GM19351 (cell line): ENCODE data around the gene AJAP1.

Experiments
- ATAC-seq: cut with Tn5 transposase; IDR thresholded peaks from one replicate; pipeline ENCODE4 v1.9.1; 2021; ENCODE audit warnings: mild to moderate bottlenecking, moderate library complexity; ENCODE audit not compliant: unreplicated experiment

Gene AJAP1

DNA sequence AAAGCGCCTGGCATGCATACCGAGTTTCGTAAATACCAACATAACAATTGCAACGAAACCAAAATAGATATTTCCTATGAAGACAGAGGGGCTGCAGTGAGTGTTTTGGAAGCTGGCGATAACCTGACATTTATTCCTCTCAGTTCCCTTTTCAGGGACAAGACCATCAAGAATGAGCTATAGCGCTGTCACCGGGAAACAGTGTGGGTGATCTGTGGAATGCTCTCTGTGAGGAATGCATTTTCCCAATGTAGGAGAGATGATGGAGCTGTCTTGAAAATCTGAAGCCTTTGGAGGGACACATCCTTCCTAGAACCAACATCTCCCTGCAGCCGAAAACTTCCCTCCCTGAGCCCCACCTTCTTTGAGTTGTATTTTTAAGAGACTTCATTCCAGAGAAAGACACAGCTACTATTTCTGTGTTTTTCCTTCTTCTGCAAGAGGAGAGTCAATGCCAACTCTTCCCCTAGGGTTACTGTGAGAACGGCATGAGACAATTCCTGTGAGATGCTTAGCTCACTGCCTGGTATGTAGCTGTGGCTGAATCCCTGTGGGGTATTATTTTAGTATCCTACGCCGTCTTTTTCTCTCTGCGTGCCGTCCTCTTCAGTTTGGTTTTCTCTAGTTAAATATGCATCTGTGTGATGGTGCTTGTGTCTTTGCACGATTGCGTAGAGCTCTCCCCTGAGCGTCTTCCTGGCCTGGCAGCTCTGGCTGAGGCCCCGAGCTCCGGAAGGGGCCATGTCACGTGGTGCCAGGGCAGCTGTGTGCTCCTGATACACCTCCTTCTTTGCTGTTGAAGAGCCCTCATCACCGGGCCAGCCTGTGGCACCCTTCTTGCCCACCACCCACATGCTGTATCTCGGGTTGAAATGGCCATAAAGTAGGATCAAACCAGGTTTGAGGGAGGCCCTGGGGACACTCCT lies 45.2 kb downstream of the AJAP1 start:
- ATAC-seq, result no peak

DNA sequence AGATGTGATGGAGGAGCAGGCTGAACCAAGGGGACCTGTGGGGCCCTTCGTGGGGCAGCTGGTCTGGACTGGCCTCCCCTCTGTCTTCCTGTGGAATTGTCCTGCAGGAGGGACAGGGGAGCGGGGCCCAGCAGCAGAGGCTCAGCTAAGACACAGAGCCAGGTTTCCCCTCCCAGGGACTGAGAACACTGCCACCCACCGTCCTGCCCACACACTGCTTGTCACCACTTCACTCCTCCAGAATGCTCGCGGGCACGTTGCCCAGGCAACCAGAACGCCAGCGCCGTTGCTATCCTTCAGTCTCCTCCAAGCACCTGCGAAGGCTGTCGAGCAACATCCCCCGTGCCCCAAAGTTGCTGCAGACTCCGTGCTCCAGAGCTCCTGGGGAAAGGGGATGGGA lies 46.4 kb downstream of the AJAP1 start:
- ATAC-seq, result no peak

GRCh38 chr1:4701276-4701675 lies 46.9 kb downstream of the AJAP1 start:
- ATAC-seq, result no peak

GRCh38 chr1:4702464-4702863 lies 48.1 kb downstream of the AJAP1 start:
- ATAC-seq, result no peak

- no peak for ATAC-seq
Observed at GRCh38 chr1:4702932-4703331, 48.5 kb downstream of the AJAP1 start.

GRCh38 chr1:4703646-4704045 lies 49.2 kb downstream of the AJAP1 start:
- ATAC-seq, result no peak

DNA sequence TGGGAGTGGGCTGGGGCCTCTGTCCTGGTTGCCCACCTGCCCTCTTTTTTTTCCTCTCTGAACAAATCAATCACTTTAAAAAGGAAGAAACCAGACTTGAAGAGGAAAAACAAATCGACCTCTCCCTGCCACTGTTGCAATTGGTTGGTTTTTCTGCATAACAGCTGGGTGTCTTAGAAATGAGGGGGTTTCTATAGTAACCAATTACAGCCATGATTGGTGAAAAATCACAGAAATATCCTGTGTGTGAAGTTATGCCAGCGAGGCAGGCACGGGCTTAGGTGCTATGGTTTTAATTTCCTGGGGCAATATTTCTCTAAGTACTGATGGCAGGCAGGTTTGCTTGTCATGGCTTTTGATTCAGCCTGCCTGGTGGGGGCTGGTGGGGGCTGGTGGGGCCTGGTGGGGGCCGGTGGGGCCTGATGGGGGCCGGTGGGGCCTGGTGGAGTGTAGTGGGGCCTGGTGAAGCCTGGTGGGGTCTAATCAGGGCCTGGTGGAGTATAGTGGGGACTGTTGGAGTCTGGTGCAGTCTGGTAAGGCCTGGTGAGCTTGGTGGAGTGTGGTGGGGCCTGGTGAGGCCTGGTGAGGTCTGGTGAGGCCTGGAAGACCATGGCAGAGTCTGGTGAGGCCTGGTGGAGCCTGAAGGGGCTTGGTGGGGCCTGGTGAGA lies 54.6 kb downstream of the AJAP1 start:
- no peak for ATAC-seq

DNA sequence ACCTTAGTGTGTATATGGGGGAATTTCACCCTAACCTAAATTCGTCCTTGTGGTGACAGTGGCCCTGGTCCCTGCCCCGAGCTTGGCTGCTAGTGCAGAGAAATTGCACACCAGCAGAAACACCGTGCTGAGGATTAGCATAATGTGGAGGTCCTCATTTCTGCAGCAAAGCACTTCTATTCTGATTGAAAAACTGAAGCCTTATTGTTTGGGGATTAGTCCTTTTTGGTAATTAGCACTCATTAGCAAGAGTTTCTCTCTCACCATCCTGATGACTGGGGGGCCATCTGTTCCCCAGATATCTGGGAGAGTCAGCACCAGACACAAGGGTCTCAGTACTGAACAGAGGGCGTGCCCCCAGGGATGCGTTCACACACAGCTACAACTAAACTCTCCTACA lies 55.2 kb downstream of the AJAP1 start:
- ATAC-seq, result no peak

DNA sequence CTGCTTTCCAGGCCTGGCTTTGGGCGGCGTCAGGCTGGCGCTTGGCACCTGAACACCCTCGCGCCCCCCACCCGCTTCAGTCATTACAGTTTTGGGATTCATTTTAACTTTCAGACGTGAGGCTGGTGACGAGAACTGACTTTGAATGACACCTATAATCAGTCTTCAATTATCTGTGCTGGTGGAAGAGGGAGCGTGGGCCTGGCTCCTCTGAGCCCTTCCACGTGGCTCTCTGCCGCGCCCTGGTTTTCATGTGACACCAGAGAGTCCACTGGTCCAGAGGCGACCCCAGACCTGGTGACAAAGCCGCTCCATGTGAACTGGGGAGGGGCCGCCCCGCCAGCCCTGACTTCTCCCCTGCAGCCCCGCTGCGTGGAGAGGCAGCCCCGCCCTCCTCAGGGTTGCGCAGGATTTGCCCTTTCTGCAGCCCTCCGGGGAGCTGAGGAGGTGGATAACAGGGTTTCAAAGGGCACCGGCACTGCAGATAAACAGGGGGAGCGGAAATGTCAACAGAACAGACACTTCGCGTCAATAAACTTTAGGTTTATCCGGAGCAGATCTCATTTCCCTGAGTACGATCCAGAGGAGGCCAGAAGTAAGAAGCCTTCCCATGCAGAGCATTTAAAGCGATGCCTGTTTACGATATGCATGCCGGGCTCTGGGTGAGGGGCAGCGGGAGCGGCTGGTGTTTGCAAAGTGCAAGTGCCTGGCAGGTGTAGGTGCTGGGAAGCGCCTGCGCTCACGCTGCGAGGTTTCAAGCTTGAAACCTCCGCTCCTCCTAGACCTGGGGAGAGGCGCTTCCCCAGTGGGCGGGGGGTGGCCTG lies 56.4 kb downstream of the AJAP1 start:
- no peak for ATAC-seq

DNA sequence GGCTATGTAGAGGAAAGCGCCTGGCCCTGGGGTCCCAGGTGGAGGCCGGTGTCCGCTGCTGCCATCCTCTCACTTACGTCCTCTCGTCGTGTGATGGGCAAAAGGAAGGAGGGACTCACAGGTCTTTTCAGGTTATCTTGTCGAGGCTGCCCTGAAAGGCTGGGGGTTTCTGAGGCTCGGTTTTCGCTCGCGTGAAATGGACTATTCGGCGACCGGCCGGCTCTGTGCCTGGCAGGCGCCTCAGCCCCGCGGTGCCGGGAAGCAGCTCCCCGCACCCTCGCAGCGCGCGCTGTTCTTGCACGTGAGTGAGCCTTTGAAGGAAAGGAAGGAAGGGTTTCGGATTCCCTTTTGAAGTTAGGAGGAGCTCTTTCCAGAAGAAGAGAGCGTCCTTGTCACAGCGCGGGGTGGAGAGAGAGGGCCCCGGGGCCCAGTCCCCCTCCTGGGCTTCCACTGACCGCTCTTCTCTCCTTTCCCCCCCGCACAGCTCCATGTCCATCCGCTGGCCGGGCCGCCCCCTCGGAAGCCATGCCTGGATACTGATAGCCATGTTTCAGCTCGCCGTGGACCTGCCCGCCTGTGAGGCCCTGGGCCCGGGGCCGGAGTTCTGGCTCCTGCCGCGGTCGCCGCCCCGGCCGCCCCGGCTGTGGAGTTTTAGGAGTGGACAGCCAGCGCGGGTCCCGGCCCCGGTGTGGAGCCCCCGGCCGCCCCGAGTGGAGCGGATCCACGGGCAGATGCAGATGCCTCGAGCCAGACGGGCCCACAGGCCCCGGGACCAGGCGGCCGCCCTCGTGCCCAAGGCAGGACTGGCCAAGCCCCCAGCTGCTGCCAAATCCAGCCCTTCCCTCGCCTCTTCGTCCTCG lies 57.2 kb downstream of the AJAP1 start:
- no peak for ATAC-seq

DNA sequence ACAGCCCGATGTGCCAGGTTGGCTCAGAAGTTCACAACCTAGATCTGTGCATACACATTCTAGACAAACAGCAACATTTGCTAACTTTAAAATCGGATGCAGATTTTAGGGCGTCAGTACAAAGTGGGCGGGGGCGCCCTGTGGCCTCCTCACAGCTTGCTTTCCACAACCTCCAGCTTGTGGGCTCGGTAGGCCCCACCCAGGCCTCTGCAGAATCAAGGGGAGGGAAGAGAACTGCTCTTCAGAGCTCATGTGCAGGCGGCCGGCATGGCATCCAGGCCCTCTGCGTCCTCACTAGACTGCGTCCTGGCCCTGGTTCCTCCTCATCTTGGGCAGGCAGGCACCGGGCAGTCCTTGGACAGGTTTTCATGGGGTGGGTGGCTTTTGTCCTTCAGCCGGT lies 59.3 kb downstream of the AJAP1 start:
- no peak for ATAC-seq

DNA sequence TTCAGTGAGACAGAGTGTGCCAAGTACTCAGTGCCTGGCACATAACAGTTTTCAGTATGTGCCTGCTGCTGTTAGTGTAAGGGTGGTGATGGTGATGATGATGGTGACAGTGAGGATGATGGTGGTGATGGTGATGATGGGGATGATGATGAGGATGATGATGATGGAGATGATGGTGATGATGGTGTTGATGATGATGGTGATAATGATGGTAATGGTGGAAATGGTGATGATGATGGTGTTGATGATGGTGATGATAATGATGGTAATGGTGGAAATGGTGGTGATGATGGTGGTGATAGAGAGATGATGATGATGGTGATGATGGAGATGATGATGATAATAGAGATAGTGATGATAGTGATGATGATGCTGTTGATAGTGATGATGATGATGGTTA lies 62.0 kb downstream of the AJAP1 start:
- no peak for ATAC-seq

- ATAC-seq, result no peak
Observed at GRCh38 chr1:4718071-4718470, 63.7 kb downstream of the AJAP1 start.

GRCh38 chr1:4723106-4723505 lies 68.7 kb downstream of the AJAP1 start:
- no peak for ATAC-seq

DNA sequence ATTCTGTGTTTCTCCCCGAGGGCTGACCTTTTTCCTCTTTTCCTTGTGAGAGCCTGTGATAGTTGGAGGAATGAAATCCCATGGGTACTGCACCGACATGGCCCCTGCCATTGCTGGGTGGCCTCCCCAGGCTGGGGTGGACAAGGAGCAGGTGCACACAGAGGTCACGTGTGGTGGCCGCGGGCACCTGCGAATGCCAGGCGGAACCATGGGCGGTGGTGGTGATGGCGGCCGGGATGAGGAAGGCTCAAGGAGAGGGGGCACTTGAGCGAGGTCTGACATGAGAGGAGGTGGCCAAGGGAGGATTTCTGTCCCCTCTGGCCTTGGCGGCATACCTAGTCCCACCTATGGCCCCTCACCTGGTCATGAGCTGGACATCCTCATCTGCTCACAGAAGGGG lies 69.6 kb downstream of the AJAP1 start:
- ATAC-seq, result no peak

DNA sequence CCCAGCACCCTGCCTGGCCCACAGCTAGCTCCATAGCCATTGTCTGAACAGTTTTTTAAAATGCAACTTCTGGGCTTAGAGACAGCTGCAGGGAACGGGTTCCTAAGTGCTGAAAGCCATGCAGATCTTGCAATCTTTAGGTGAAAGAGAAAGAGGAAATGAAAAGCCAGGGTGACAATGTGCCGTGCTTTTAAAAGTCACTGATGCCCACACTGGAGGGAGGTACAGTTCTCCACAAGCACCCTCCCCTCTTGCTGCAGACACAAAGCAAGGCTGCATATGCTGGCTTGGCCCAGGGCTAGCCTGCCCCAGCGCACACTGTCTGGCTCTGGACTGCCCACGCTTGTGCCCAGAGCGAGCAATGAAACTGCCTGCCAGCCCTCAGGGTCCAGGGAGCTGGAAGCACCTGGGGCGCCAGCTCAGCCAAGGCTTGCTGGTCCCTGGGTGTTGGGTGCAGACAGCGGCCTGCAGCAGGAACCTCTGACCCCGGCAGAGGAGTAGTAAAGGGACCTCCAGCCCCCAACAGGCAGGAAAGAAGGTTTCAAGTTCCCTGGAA lies 70.4 kb downstream of the AJAP1 start:
- no peak for ATAC-seq

DNA sequence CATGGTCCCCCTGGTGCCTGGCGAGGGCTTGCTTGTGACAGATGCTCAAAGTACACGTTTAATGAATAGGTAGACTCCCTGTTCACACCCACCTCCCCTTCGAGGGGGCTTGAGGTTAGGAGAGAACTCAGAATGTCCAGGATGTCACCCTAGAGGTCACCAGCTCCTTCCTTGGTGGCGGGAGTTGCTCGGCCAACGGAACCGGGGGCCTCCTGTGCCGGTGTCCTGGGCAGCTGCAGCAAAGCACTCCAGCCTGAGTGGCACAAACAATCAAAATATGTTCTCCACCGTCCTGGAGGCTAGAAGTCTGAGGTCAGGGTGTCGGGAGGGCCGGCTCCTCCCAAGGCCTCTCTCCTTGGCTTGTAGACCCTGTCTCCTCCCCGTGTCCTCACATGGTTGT lies 71.0 kb downstream of the AJAP1 start:
- ATAC-seq, result no peak

DNA sequence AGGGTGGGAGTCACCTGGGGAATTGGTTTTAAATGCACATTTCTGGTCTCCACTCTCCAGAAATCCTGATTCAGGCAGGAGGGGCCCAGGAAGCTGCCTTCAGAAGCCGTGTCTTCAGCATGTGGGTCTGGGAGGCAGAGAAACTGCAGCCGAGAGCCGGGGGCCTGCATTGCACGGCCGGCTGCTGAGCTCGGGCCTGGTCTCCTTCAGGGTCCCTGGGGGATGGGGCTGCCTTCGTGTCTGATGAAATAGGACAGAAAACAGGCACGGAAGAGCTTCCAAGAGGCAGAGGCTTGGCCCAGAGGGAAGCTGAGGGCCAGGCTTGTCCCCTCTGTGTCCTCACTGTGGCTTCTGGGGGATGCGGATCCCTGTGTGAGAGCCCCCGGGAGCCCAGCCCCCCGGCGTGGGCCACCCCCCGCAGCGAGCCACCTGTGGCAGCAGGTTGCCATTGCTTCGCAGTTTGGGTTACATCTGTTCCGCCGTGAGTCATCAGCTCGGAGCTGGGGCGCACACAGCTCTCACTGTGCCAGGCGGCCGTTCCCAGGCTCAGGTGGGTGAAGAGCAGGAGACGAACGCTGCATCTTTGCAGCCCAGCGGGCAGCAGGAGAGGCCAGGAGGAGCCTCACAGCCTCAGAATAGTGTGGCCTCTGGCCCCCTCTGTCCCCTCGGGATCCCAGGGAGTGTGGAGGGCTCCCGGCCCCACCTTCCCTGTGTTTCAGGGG lies 72.4 kb downstream of the AJAP1 start:
- no peak for ATAC-seq

DNA sequence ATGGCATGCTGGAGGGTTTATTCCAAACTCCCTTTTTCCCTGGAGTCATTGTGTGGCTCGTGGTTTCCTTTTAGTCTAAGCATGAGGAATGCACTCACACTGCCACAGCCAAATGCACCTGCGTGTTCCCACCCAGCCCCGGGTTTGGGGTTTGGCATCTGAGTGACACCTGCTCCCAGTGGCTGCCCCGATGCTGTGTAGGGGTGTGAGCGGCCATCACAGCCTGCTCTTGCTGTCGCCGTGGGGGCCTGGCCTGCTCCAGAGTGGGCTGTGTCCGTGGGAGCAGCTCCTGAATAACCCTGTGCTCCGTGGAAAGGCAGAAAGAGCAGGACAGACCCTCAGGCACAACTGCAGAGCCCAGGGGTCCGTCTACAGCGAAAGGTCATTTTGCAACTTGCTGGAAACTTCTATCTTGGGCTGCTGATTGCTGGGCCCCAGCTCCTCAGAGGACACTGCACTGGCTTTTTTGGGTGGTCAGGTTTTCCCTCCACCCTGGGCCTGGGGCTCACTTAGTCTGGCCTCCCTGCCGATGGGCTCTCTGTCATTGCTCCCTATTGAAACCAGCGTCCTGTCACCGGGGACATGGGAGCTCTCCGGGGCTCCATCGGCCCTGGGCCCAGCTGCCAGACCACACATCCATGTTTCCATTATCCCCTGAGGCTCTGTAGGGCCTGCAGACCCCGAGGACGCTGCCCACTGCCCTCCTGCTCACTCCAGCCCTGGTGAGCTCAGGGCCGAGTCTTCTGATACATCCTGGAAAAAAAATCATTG lies 74.1 kb downstream of the AJAP1 start:
- ATAC-seq, result no peak
